ENCODE measurements around the gene MFSD8.
"Not testable (repeated sequence)": the region's sequence is repeated elsewhere in the genome, so short reads cannot be mapped to it uniquely, and the experiment has no call there.

GRCh38 chr4:127970925-127971324, 6.0 kb upstream of the MFSD8 start:
- not testable (repeated sequence) for TF ChIP-seq POLR2A, EP300 (IDR thresholded peaks at IDR 0.05)
- TF ChIP-seq, protein P1, sequence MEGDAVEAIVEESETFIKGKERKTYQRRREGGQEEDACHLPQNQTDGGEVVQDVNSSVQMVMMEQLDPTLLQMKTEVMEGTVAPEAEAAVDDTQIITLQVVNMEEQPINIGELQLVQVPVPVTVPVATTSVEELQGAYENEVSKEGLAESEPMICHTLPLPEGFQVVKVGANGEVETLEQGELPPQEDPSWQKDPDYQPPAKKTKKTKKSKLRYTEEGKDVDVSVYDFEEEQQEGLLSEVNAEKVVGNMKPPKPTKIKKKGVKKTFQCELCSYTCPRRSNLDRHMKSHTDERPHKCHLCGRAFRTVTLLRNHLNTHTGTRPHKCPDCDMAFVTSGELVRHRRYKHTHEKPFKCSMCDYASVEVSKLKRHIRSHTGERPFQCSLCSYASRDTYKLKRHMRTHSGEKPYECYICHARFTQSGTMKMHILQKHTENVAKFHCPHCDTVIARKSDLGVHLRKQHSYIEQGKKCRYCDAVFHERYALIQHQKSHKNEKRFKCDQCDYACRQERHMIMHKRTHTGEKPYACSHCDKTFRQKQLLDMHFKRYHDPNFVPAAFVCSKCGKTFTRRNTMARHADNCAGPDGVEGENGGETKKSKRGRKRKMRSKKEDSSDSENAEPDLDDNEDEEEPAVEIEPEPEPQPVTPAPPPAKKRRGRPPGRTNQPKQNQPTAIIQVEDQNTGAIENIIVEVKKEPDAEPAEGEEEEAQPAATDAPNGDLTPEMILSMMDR (IDR thresholded peaks at IDR 0.05): not testable (repeated sequence)

Data from ovary (tissue), 3 donors.